IPS DF 6.9 (cell line): ENCODE results near the gene SLC4A1.

ENCODE experiments used
- DNase-seq: peaks from one replicate; pipeline ENCODE4 v3.0.0-alpha.2; 2013; ENCODE audit warnings: low read depth, low spot score
- H3K27ac ChIP-seq: one replicate; pipeline ENCODE4 v1.5.1; 2013; ENCODE audit warnings: low read length, control low read depth
- H3K27me3 ChIP-seq: 2 replicates; pipeline ENCODE4 v1.6.1; 2013; ENCODE audit warnings: mild to moderate bottlenecking, low read length; ENCODE audit not compliant: control insufficient read depth, insufficient read depth
- H3K36me3 ChIP-seq: 2 replicates; pipeline ENCODE4 v1.6.1; 2013; ENCODE audit warnings: low read length; ENCODE audit not compliant: control insufficient read depth, insufficient read depth
- H3K4me1 ChIP-seq: 2 replicates; pipeline ENCODE4 v1.6.1; 2013; ENCODE audit warnings: low read length; ENCODE audit not compliant: control insufficient read depth, insufficient read depth
- H3K4me3 ChIP-seq: 2 replicates; pipeline ENCODE4 v1.5.1; 2013; ENCODE audit warnings: mild to moderate bottlenecking, low read length
- H3K9me3 ChIP-seq: 2 replicates; pipeline ENCODE4 v1.6.1; 2013; ENCODE audit warnings: low read length, inconsistent platforms; ENCODE audit not compliant: control insufficient read depth, insufficient read depth
- WGBS: extraction: QIAGEN DNeasy Blood & Tissue Kit; methylation state at CpG from one replicate; pipeline ENCODE4 v1.1.7; 2013; ENCODE audit warnings: mixed read lengths, missing lambda C conversion rate; ENCODE audit not compliant: insufficient read length, insufficient coverage; 5-methylcytosine and 5-hydroxymethylcytosine counted together

SLC4A1 gene

GRCh38 chr17:44310188-44310587, 42.3 kb upstream of the SLC4A1 start:
- WGBS = no CpG with 5 or more reads among the region's 2 CpGs
- no peaks in the 10 kb centered on the region for H3K9me3 ChIP-seq
- no peaks in the 10 kb centered on the region; the same call in 1 of the 2 replicates for H3K27me3 ChIP-seq
- H3K36me3 ChIP-seq = no peaks in the 10 kb centered on the region
- H3K27ac ChIP-seq = no peak overlapping the region
- DNase-seq = no peak
- no peak overlapping the region for H3K4me3 ChIP-seq
- H3K4me1 ChIP-seq = peaks cover 12% of the 10 kb centered on the region

GRCh38 chr17:44309472-44309871, 41.5 kb upstream of the SLC4A1 start:
- H3K36me3 ChIP-seq = no peaks in the 10 kb centered on the region
- no peak overlapping the region for H3K4me3 ChIP-seq
- peaks cover 12% of the 10 kb centered on the region for H3K4me1 ChIP-seq
- H3K27ac ChIP-seq = no peak overlapping the region
- no peaks in the 10 kb centered on the region for H3K9me3 ChIP-seq
- no peak for DNase-seq
- no peaks in the 10 kb centered on the region; the same call in 1 of the 2 replicates for H3K27me3 ChIP-seq
- no CpG with 5 or more reads among the region's 5 CpGs for WGBS

- no peaks in the 10 kb centered on the region for H3K9me3 ChIP-seq
- WGBS = no CpG with 5 or more reads among the region's 15 CpGs
- H3K4me3 ChIP-seq = peak overlapping the region; percentile 28; the same call in 1 of the 2 replicates
- no peaks in the 10 kb centered on the region; the same call in 1 of the 2 replicates for H3K27me3 ChIP-seq
- H3K27ac ChIP-seq = no peak overlapping the region
- DNase-seq = no peak
- H3K4me1 ChIP-seq = peaks cover 12% of the 10 kb centered on the region
- no peaks in the 10 kb centered on the region for H3K36me3 ChIP-seq
Measured at GRCh38 chr17:44308865-44309264, 40.9 kb upstream of the SLC4A1 start.

- Histone ChIP-seq H3K4me1 (peaks cover 12% of the 10 kb centered on the region), H3K36me3 (no peaks in the 10 kb centered on the region), H3K27ac (no peak within 1 kb of the TSS), H3K27me3 (no peaks in the 10 kb centered on the region), H3K4me3 (peak within 1 kb of the TSS; percentile 39; the same call in 1 of the 2 replicates), H3K9me3 (no peaks in the 10 kb centered on the region)
- no CpG with 5 or more reads among the region's 39 CpGs for WGBS
- DNase-seq = no peak
Measured at GRCh38 chr17:44308320-44308818, 40.4 kb upstream of the SLC4A1 start, which contains the start of gene RUNDC3A. TSS of gene RUNDC3A (plus strand) at chr17:44308601. CDS start at chr17:44308833, 232 bp downstream.

GRCh38 chr17:44307387-44308186, 39.7 kb upstream of the SLC4A1 start:
- Histone ChIP-seq H3K27me3 (no peaks in the 10 kb centered on the region), H3K4me3 (peak overlapping the region; percentile 27; the same call in 1 of the 2 replicates), H3K27ac (no peak overlapping the region), H3K9me3 (no peaks in the 10 kb centered on the region), H3K4me1 (peaks cover 9% of the 10 kb centered on the region), H3K36me3 (no peaks in the 10 kb centered on the region)
- no CpG with 5 or more reads among the region's 26 CpGs for WGBS
- DNase-seq = no peak

GRCh38 chr17:44304651-44305050, 36.7 kb upstream of the SLC4A1 start:
- H3K36me3 ChIP-seq = no peaks in the 10 kb centered on the region
- no peak overlapping the region for H3K4me3 ChIP-seq
- H3K4me1 ChIP-seq = peaks cover 8% of the 10 kb centered on the region
- H3K27me3 ChIP-seq = peaks cover 2% of the 10 kb centered on the region; the same call in 1 of the 2 replicates
- no peaks in the 10 kb centered on the region for H3K9me3 ChIP-seq
- DNase-seq = no peak
- H3K27ac ChIP-seq = no peak overlapping the region

- WGBS = no CpG with 5 or more reads among the region's 3 CpGs
- no peaks in the 10 kb centered on the region for H3K4me1 ChIP-seq
- no peak overlapping the region for H3K27ac ChIP-seq
- no peaks in the 10 kb centered on the region for H3K36me3 ChIP-seq
- DNase-seq = no peak
- no peak overlapping the region for H3K4me3 ChIP-seq
- no peaks in the 10 kb centered on the region for H3K9me3 ChIP-seq
- H3K27me3 ChIP-seq = peaks cover 2% of the 10 kb centered on the region; the same call in 1 of the 2 replicates
Measured at GRCh38 chr17:44297975-44298374, 30.0 kb upstream of the SLC4A1 start.

GRCh38 chr17:44293509-44294226, 25.7 kb upstream of the SLC4A1 start:
- no peaks in the 10 kb centered on the region for H3K9me3 ChIP-seq
- H3K36me3 ChIP-seq = no peaks in the 10 kb centered on the region
- H3K27me3 ChIP-seq = no peaks in the 10 kb centered on the region
- H3K4me3 ChIP-seq = no peak overlapping the region
- no peak overlapping the region for H3K27ac ChIP-seq
- H3K4me1 ChIP-seq = no peaks in the 10 kb centered on the region
- no CpG with 5 or more reads among the region's 9 CpGs for WGBS
- DNase-seq = no peak

- no peak for DNase-seq
- no peaks in the 10 kb centered on the region for H3K4me1 ChIP-seq
- no peak overlapping the region for H3K27ac ChIP-seq
- WGBS = no CpG with 5 or more reads among the region's 8 CpGs
- H3K27me3 ChIP-seq = no peaks in the 10 kb centered on the region
- H3K9me3 ChIP-seq = no peaks in the 10 kb centered on the region
- no peak overlapping the region for H3K4me3 ChIP-seq
- no peaks in the 10 kb centered on the region for H3K36me3 ChIP-seq
Measured at GRCh38 chr17:44287651-44288050, 19.7 kb upstream of the SLC4A1 start.

- H3K36me3 ChIP-seq = no peaks in the 10 kb centered on the region
- WGBS = no CpG with 5 or more reads among the region's 4 CpGs
- H3K4me1 ChIP-seq = peaks cover 7% of the 10 kb centered on the region
- no peak overlapping the region for H3K27ac ChIP-seq
- no peak for DNase-seq
- H3K4me3 ChIP-seq = no peak overlapping the region
- no peaks in the 10 kb centered on the region for H3K27me3 ChIP-seq
- no peaks in the 10 kb centered on the region for H3K9me3 ChIP-seq
Measured at GRCh38 chr17:44284024-44284400, 16.1 kb upstream of the SLC4A1 start.
